Measurements from ENCODE around the gene FAM120AOS.

The FAM120AOS gene

DNA sequence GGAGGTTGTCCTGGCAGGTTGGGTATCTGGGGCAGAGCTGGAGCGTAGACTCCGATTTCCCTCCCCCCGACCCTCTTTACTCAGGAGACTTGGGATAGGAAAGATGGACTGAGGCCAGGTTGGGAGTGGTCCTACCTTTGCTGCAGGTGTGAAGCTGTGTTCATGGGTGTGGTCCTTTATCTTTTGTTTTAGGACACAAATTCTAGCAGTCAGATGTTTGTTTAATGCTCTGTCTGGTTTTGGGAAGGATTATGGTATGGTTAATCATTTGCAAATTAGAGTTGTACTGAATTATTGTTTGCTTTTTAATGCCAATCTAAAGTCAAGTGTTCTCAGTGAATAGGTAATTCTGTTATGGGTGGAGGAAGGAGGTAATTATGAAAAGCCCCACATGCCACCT is 14.1 kb upstream of the FAM120AOS start:
- DNase-seq (ENCODE audit: low read depth in 1 of 2, low spot score in 1 of 2), result no peak

DNA sequence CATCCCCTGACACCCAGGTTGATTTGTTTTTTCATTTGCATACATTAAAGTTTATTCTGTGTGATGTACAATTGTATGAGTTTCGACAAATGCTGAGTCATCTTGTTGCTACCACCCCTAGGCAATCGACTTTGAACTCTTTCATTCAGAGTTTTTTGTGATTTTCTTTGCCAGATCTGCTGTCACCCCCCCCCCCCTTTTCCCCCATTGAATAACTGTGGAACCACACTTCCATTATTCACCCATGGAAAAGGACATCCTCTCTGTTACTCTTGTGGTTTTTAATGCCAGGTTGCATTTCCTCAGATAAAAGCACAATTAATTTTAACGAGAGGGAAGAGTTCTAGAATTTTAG is 13.7 kb upstream of the FAM120AOS start:
- no peak for DNase-seq (ENCODE audit: low read depth in 1 of 2, low spot score in 1 of 2)

DNA sequence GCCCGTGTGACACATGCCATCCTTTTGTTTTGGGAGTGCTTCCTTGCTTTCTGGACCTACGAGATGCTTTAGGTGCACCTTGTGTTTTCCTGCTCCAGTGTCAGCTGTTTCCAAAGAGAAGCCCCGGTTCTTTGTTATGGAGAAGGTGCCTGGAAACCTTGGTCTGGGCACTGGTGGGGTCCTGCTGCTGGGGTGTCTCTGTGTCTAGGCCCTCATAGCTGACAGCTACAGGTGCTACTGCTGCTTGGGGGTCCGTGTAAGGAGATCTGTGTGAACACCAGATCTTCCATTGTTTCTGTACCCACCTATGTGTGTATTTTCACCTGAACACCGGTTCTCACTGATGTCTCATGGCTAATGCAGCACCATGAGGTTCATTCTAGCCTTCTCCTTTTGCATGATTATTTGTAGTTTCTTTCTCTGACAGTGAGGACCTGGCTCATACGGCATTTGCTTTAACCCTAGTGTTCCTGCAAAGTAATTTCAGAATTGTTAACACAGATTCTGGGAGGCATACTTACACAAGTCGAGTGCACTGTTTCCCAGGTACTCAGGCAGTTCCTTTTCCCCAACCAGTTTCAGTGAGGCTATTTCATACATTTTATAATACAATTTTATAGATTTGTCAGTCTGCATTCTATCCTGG is 13.2 kb upstream of the FAM120AOS start:
- DNase-seq (ENCODE audit: low read depth in 1 of 2, low spot score in 1 of 2), result no peak

DNA sequence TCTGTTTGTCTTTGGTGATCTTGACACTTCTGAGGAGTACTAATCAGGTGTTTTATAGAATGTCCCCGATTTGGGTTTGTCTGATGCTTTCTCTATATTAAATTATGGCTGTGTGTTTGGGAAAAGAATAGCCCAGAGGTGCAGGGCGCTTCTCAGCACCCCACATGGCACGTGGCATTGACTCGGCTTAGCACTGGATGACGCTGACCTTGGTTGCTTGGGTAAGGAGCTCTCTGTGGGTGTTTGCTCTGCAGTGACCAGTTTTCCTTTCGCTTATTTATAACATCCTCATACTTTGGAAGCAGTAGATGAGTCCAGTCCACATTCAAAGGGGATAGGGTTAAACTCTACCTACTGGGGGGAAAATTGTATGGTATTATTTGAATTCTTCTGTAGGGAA is 12.5 kb upstream of the FAM120AOS start:
- no peak for DNase-seq (ENCODE audit: low read depth in 1 of 2, low spot score in 1 of 2)

DNA sequence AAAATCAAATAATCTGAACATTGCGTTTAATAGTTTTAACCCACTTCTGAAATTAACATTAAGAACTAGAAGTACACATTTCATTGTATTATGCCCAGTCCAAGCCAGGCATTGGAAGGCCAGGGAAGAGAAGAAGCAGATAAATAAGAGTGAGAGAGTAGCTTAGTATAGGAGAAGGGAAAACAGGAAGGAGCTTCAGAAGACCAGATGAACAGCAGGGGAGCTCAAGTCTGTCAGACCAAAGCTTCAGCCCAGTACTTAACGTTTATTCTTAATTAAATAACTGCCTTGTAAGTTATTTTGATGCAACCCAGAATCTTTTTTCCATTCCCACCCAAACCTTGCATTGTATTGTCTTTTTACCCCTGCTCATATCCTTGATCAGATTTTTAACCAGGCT is 11.5 kb upstream of the FAM120AOS start:
- no peak for DNase-seq (ENCODE audit: low read depth in 1 of 2, low spot score in 1 of 2)

DNA sequence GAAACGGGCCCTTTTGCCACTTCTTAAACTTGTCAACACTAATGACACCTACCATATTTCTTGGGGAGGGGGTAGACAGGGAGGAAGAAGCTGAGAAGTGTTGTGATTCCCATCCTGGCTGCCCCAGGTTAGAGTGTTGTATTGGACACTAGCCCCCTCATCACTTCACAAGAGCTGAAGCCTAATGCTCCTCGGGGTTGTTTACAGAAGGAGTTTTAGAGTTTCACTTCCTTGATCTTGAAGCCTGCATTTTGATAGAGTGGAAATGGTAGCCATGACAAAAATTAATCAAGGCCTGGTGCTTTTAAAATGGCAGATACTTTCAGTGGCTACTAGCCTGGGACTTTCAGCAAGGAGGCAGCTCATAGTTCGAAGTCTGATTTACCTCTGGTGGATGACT is 11.0 kb upstream of the FAM120AOS start:
- no peak for DNase-seq (ENCODE audit: low read depth in 1 of 2, low spot score in 1 of 2)

DNA sequence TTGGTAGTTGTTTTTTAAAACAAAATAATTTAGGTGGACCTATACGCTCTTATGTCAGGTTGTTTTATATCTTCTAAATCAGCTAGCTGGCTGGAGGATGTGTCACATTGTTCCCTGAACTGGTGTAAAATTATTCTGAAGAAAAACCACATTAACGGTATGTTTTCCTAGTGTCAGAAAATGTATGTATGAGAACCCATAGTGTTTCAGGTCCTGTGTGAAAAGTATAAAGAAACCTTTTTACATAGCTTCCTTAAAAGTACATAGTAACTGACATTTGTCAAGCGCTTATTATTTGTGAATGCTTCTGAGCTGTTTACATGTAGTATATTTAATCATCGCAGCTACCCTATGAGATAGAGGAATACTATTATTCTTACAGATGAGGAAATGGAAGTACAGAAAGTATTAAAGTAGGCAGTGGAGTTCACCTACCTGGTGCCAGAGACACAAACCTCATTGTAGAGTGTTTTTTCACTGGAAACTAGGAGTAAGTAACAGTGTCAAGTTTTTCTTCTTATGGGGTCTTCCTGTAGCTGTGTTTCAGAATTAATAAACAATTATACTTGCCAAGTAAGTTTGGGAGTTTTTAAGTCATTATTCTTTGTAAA is 10.4 kb upstream of the FAM120AOS start:
- DNase-seq (ENCODE audit: low read depth in 1 of 2, low spot score in 1 of 2), result no peak

DNA sequence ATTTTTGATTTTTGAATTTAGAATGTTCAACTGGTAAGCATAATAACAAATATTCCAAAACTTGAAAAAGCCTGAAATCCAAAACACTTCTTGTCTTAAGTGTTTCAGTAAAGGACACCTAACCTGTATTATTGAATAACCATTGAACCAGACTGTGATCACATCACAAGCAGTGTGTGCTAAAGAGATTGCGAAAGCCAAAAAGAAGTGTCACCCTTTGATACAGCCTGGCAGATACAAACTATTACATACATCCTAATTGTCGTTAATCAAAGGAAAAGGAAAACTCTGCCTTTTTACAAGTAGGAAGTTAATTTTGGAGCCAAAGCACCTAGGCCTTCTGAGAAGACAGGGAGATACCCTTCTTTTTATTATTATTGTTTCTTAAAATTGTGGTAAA is 8.4 kb upstream of the FAM120AOS start:
- DNase-seq (ENCODE audit: low read depth in 1 of 2, low spot score in 1 of 2), result no peak

DNA sequence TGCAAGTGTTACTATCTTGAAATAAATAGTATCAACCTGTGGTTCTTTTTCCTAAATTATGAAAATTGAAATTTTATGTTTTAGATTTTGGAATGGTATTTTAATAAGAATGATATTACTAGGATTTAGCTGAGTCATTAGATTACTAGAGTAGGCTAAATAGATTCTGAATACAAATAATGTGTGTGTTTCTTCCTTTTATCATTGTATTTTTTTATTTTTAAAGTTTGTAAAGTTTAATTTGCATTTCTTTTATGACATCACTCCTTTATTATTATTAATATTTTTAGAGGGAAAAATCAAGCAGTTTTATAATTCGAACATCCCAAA is 8.0 kb upstream of the FAM120AOS start:
- DNase-seq (ENCODE audit: low read depth in 1 of 2, low spot score in 1 of 2), result no peak

DNA sequence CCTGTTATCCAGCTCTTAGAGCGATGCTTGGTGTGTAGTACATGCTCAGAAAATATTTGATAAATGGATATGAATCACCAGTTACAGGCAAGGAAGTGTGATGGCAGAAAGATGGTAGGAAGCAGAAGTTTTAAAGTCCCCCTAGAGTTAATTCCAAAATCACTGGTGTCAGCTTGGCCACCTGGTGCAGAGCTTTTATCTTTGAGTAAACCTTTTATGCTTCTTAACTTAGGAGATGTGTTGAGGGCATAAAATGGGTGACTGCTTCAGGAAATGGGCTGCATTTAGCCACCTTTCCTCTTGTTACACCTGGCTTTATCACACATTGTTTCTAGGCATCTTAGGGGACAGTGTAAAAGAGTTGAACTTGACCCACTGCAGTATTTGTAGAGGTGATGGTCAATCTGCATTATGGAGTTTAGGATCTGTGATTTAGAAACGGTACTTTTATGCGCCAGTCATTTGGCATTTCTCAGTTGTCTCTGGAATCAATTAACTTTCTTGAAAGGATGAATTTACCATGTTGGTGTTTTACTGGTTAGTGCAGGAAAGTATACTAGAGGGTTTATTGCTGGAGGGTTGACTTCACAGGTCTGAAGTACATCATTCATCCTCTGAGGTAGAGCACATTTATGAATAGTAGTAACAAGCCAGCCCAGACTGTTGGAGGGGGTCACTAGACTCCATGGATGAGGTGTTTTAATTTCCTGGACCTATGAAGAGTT is 7.5 kb upstream of the FAM120AOS start:
- no peak for DNase-seq (ENCODE audit: low read depth in 1 of 2, low spot score in 1 of 2)

DNA sequence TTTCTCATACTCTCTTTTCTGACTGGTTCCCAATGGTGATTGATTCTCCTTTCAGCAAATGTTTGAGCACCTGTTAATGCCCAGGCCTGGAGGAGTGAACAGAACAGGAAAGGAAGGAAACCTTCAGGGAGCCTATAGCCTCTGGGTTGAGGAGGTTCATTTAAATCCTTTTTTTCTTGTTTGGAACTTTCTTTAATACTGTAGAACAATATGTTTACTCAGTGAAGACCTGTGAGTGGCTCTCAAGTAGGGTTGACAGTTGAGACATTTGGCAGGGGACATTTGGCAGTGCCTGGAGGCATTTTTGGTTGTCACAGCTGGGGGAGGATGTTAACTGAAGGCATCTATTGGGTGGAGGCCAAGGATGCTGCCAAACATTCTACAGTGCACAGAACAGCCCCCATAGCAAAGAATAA is 6.1 kb upstream of the FAM120AOS start:
- no peak for DNase-seq (ENCODE audit: low read depth in 1 of 2, low spot score in 1 of 2)

DNA sequence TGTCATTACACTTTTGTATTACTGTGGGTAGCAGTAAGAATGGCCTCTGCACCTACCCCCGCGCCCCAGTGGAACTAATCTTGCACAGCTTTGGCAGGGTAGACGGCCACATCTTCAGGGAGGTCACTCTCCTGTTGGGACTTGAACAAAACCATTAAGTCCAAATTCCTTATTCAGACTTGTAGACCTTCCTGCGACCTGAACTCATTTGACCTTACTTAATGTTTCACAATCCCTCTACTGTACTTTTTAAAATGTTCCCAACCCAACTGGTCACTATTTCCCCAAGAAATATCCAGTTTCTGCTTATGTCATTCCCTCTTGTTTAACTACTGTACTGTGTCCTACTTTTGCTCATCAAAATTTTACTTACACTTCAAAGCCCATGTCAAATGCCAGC is 5.3 kb upstream of the FAM120AOS start:
- DNase-seq (ENCODE audit: low read depth in 1 of 2, low spot score in 1 of 2), result no peak

DNA sequence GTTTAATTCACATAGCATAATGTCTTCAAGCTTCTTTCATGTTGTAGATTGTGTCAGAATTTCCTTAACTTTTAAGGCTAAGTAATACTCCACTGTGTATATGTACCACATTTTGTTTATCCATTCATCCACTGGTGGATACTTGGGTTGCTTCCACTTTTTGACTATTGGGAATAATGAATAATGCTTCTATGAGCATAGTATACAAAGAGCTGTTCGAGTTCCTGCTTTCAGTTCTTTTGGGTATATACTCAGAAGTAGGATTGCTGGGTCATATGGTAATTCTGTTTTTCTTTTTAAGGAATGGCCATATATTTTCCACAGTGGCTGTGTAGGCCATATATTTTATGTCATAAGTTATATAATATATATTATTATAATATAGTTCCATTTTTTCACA is 3.6 kb upstream of the FAM120AOS start:
- DNase-seq (ENCODE audit: low read depth in 1 of 2, low spot score in 1 of 2), result no peak

DNA sequence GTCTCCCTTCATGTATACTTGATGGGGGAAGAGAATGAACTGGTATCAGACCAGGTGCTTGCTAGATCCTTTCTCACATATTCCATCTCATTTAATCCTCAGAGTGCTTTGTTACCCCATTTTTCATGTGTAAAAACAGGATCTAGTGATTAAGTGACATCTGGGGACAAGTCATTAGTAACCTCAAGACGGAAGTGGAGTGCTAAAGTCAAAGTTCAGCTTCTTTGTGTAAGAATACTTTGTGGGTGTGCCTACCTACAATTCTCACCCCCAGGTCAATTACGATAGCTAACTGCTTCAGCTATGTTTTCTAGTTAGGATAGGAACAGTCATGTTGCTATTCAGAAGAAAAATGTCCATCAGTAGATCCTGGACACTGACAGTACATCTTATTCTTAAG is 3.1 kb upstream of the FAM120AOS start:
- DNase-seq (ENCODE audit: low read depth in 1 of 2, low spot score in 1 of 2), result no peak

DNA sequence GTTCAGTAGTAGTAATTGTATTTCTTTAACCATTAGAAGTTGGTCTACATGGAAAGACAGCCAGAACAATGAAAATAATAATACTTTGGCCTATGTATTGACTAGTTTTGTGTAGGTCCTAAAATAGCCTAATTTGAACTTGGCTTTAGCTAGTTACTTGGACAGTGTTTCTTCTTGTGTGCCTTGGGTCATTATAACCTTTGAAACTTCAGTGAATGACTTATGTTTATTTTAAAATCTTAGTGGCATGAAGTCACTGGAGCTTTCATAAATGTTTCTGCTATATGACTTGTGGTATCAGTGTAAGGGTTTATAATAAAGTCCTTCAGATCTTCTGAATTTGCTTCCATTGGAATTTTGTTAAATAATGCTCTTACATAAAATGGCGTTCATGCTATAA is 2.6 kb upstream of the FAM120AOS start:
- no peak for DNase-seq (ENCODE audit: low read depth in 1 of 2, low spot score in 1 of 2)

DNA sequence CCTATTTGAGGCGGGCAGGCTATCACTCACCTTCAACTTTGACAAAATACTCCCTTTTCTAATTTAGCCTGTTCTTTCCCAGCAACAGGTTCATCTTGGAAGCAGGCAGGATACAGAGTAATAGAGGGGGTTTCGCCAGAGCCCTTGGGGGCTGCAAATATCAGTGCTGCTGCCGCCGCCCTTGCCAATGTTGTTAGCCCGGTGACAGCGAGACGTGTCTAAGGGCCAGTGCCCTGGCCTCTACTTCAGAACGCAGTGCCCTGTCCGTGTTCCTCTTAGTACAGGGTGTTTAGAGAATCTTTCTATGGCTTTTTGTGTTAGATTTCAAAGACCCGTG is 703 bp downstream of the FAM120AOS start:
- no peak for DNase-seq (ENCODE audit: low read depth in 1 of 2, low spot score in 1 of 2)

DNA sequence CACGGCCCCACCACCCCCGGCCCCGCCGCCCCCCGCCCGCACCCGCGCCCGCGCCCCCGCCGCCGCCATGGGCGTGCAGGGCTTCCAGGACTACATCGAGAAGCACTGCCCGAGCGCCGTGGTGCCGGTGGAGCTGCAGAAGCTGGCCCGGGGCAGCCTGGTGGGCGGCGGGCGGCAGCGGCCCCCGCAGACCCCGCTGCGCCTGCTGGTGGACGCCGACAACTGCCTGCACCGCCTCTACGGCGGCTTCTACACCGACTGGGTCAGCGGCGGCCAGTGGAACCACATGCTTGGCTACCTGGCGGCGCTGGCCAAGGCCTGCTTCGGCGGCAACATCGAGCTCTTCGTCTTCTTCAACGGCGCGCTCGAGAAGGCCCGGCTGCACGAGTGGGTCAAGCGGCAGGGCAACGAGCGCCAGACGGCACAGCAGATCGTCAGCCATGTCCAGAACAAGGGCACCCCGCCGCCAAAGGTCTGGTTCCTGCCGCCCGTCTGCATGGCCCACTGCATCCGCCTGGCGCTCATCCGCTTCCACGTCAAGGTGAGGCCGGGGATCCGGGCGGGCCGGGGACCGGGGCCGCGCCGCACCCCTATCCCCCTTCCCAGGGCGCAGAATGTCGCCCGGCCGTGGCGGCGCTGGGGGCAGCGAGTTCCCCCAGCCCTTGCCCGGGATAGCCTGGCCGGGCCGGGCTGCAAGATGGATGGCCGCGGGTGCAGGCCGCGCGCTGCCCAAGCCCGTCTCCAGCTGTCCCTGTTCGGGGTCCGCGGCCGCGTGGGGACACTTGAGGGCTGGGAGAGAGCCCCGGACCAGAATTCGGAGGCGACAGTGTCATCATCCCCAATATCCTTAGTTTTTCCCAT is 1.3 kb downstream of the FAM120AOS start:
- DNase-seq (ENCODE audit: low read depth in 1 of 2, low spot score in 1 of 2), result peak; percentile 25 to 27

DNA sequence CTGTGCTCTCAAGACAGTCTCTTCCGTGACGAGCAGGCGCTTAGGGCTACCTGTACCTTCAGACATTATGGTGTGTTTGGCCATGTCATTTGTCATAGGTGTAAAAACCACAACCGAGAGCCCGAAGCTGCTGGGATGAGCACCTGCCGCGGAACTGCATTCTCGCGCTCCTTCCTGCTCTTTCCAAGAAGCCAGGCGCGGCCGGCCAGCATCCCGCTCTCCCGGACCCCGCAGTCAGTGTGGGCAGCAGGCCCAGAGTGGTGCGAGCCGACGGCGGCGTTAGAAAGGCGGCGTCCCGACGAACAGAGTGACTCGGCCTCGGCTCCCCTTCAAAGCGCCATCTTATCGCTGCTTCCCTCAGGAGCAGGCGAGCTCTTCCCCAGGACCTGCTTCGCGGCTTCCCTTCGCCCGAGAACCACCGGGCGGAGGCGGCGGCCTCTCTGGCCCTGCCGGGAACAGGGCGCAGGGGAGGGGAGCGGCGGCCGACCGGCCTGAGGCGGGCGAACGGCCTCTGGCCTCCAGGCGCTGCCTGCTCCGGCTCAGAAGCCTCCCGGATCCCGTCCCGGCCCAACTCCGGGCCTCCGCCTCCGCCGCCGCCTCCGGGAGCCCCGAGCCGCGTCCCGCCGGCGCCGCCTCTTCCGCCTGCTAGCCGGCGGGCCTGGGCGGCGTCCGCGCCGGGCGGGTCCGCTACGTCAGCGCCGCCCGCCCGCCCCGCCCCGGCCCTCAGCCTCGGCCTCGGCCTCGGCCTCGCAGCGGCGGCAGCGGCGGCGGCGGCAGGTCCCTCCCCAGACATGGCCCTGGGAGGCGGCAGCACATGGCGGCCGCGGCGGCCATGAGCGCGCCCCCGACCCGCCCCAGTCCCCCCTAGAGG is 2.2 kb downstream of the FAM120AOS start, which contains the start of gene FAM120A:
Gene FAM120A (plus strand): TSS at position 741 of the 871 bp plus-strand sequence. CDS start 231 bp downstream, outside the sequence.
- peak; percentile 32 to 70 for DNase-seq (ENCODE audit: low read depth in 1 of 2, low spot score in 1 of 2)

DNA sequence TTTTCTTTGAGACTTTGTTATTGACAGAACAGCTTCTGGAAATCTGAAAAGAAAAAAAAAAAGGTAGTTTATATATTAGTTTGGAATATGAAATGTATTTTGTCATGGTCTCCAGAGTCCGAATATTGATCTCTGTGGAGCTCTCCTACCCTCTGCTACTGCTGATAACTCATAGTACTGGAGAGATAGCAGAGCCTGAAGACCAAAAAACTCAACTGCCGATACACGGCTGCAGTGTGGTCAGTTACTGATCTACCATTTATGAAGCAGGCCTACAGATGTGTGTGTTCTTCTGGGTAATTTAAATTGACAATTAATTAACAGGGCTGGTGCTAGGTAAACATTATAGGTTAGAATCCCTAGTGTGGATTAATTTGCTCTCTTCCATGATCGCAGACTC is 5.7 kb downstream of the FAM120AOS start:
- DNase-seq (ENCODE audit: low read depth in 1 of 2, low spot score in 1 of 2), result no peak

DNA sequence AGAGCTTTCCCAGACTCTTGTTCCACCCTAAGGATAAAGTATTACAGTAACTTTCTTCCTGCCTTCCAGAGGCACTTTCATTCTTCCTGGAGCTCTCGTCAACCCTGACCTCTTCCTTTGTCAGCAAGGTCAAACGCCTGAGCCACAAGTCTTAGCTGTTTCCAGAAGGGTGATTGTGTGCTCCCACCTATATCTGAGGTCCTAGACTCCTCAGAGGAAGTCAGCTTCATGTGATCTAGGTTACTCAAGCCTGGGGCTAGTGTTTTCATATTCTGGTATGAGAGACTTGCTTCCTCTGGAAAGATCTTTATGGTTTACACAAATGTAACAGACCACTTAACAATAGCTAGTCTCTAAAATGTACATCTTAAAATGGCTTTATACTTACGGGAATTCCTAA is 7.3 kb downstream of the FAM120AOS start:
- DNase-seq (ENCODE audit: low read depth in 1 of 2, low spot score in 1 of 2), result no peak
